Endodermal cell (in vitro differentiated cells): ENCODE data around the gene LHPP. TPM values are rescaled to one million over a fixed set of nuclear protein-coding genes. Genes with fewer than 3 reads are reported as not detected.

Experiments
- DNase-seq: peaks from one replicate; pipeline ENCODE4 v3.0.0-alpha.2; 2017
- H3K27ac ChIP-seq: 2 replicates; pipeline ENCODE4 v1.5.1; 2013; ENCODE audit warnings: mild to moderate bottlenecking, low read depth, low read length, moderate library complexity
- H3K27me3 ChIP-seq: 2 replicates; pipeline ENCODE4 v1.6.1; 2013; ENCODE audit warnings: mild to moderate bottlenecking, low read length, moderate library complexity; ENCODE audit not compliant: insufficient read depth, control insufficient read depth, poor library complexity, severe bottlenecking
- H3K36me3 ChIP-seq: 2 replicates; pipeline ENCODE4 v1.7.0; 2013; ENCODE audit warnings: mild to moderate bottlenecking, low read length, moderate library complexity; ENCODE audit not compliant: control insufficient read depth, insufficient read depth
- H3K4me1 ChIP-seq: one replicate; pipeline ENCODE4 v1.7.0; 2013; ENCODE audit warnings: low read length; ENCODE audit not compliant: control insufficient read depth, insufficient read depth
- H3K4me3 ChIP-seq: 2 replicates; pipeline ENCODE4 v1.5.1; 2013; ENCODE audit warnings: mild to moderate bottlenecking, low read length, moderate library complexity
- H3K9ac ChIP-seq: 2 replicates; pipeline ENCODE4 v1.6.1; 2013; ENCODE audit warnings: mild to moderate bottlenecking, low read length, moderate library complexity; ENCODE audit not compliant: poor library complexity, severe bottlenecking; ENCODE audit errors: extremely low read depth
- H3K9me3 ChIP-seq: 2 replicates; pipeline ENCODE4 v1.6.1; 2013; ENCODE audit warnings: mild to moderate bottlenecking, low read length, moderate library complexity; ENCODE audit not compliant: control insufficient read depth
- H3K27ac Mint-ChIP-seq: 2 replicates; pipeline ENCODE4 v1.8.0; 2020; ENCODE audit warnings: mixed read lengths
- H3K27me3 Mint-ChIP-seq: 2 replicates; pipeline ENCODE4 v1.8.0; 2021; ENCODE audit warnings: mild to moderate bottlenecking, mixed read lengths; ENCODE audit not compliant: insufficient read depth
- H3K36me3 Mint-ChIP-seq: 2 replicates; pipeline ENCODE4 v1.8.0; 2020; ENCODE audit warnings: low read depth, mixed read lengths
- H3K4me1 Mint-ChIP-seq: 2 replicates; pipeline ENCODE4 v1.8.0; 2020; ENCODE audit warnings: mixed read lengths
- H3K4me3 Mint-ChIP-seq: 2 replicates; pipeline ENCODE4 v1.8.0; 2020; ENCODE audit warnings: mild to moderate bottlenecking, moderate library complexity, mixed read lengths
- H3K9me3 Mint-ChIP-seq: 2 replicates; pipeline ENCODE4 v1.8.0; 2020; ENCODE audit warnings: mild to moderate bottlenecking, mixed read lengths
- CTCF ChIP-seq: fragments of 200-600 bp; sonication (generic); conservative IDR thresholded peaks from 2 replicates; pipeline ENCODE4 v1.5.0; 2021; ENCODE audit warnings: antibody characterized with exemption, mild to moderate bottlenecking
- WGBS, 2 experiments: methylation state at CpG; one replicate each; pipeline versions ENCODE4 v1.1.5 to v1.1.7; 2013; ENCODE audit warnings: missing lambda C conversion rate in 2 of 2, mixed read lengths in 1 of 2; ENCODE audit not compliant: insufficient coverage in 1 of 2, insufficient read length in 1 of 2; 5-methylcytosine and 5-hydroxymethylcytosine counted together
- total RNA-seq, 2 donors: library from RNA; stranded (reverse); fragmentation: NEBNext Ultra II Directional in 1 of 2; extraction: Animal tissue kit (Norgen Biotek cat#: 25700) in 1 of 2; gene quantifications; 2 replicates in 1 of 2; 3 replicates in 1 of 2; pipeline ENCODE4 v1.2.1, GENCODE V29; 2021

Gene LHPP
- total RNA-seq, 2 donors from 2014 or later: 23.3 to 24.8 TPM

- H3K4me1 ChIP-seq: no peaks in the 10 kb centered on the region
Measured at GRCh38 chr10:124465777-124466488, 4.3 kb downstream of the LHPP start.

GRCh38 chr10:124467165-124467564, 5.5 kb downstream of the LHPP start:
- Histone ChIP-seq H3K4me3 (no peak overlapping the region), H3K9ac (no peak overlapping the region), H3K9me3 (no peaks in the 10 kb centered on the region), H3K27me3 (no peaks in the 10 kb centered on the region), H3K4me1 (no peaks in the 10 kb centered on the region), H3K27ac (no peak overlapping the region), H3K36me3 (no peaks in the 10 kb centered on the region)
- TF ChIP-seq CTCF: no peak
- no peaks in the 10 kb centered on the region for H3K27me3 Mint-ChIP-seq
- H3K9me3 Mint-ChIP-seq: no peaks in the 10 kb centered on the region
- DNase-seq: no peak
- no peak overlapping the region for H3K27ac Mint-ChIP-seq
- WGBS, 2 experiments: 91 to 100% methylated on average over 1 to 4 of the region's 4 CpGs
- H3K4me3 Mint-ChIP-seq: no peak overlapping the region
- peaks cover 6% of the 10 kb centered on the region for H3K4me1 Mint-ChIP-seq
- peaks cover 2% of the 10 kb centered on the region for H3K36me3 Mint-ChIP-seq

More at GRCh38 chr10:124465777-124466488, 4.3 kb downstream of the LHPP start:
- peaks cover 2% of the 10 kb centered on the region for H3K36me3 Mint-ChIP-seq
- H3K27me3 Mint-ChIP-seq: no peaks in the 10 kb centered on the region
- no peak for TF ChIP-seq CTCF
- DNase-seq: no peak
- no peak overlapping the region for H3K27ac ChIP-seq
- H3K4me1 Mint-ChIP-seq: peaks cover 6% of the 10 kb centered on the region
- H3K9me3 ChIP-seq: no peaks in the 10 kb centered on the region
- H3K9ac ChIP-seq: no peak overlapping the region
- H3K9me3 Mint-ChIP-seq: no peaks in the 10 kb centered on the region
- no peak overlapping the region for H3K4me3 Mint-ChIP-seq
- WGBS, 2 experiments: 73 to 74% methylated on average over 8 to 9 of the region's 9 CpGs
- no peaks in the 10 kb centered on the region for H3K36me3 ChIP-seq
- H3K27ac Mint-ChIP-seq: no peak overlapping the region
- H3K4me3 ChIP-seq: no peak overlapping the region
- no peaks in the 10 kb centered on the region for H3K27me3 ChIP-seq

- Mint-ChIP-seq H3K9me3 (no peaks in the 10 kb centered on the region), H3K36me3 (no peaks in the 10 kb centered on the region), H3K27ac (no peak overlapping the region), H3K4me3 (no peak overlapping the region), H3K4me1 (peaks cover 6% of the 10 kb centered on the region), H3K27me3 (no peaks in the 10 kb centered on the region)
- Histone ChIP-seq H3K9me3 (no peaks in the 10 kb centered on the region), H3K27ac (no peak overlapping the region), H3K4me1 (no peaks in the 10 kb centered on the region), H3K36me3 (no peaks in the 10 kb centered on the region), H3K27me3 (no peaks in the 10 kb centered on the region), H3K4me3 (no peak overlapping the region), H3K9ac (no peak overlapping the region)
- WGBS, 2 experiments: 84 to 90% methylated on average over 12 to 13 of the region's 13 CpGs
- no peak for TF ChIP-seq CTCF
- no peak for DNase-seq
Measured at GRCh38 chr10:124468624-124469023, 7.0 kb downstream of the LHPP start.
